ENCODE measurements around the gene ZNF747. TPM values are rescaled to one million over a fixed set of nuclear protein-coding genes. Genes with fewer than 3 reads are reported as not detected.
"Not testable (repeated sequence)": the region's sequence is repeated elsewhere in the genome, so short reads cannot be mapped to it uniquely, and the experiment has no call there.

Gene ZNF747
- total RNA-seq, 2 donors from 2014 or later: 15.5 to 17.1 TPM

- H3K36me3 ChIP-seq (ENCODE audit: control insufficient read depth, insufficient read depth, low read length): no peaks in the 10 kb centered on the region
- peak overlapping the region; percentile 84 for H3K27ac Mint-ChIP-seq
- H3K9me3 ChIP-seq (ENCODE audit: control insufficient read depth, low read length): peaks cover 4% of the 10 kb centered on the region
- no peaks in the 10 kb centered on the region for H3K27me3 ChIP-seq (ENCODE audit: control insufficient read depth, insufficient read depth, low read length, poor library complexity, severe bottlenecking)
- H3K4me3 Mint-ChIP-seq: no peak overlapping the region
- H3K27me3 Mint-ChIP-seq (ENCODE audit: insufficient read depth): no peaks in the 10 kb centered on the region
- H3K9ac ChIP-seq (ENCODE audit: extremely low read depth, low read length, poor library complexity, severe bottlenecking): no peak overlapping the region
- H3K4me3 ChIP-seq (ENCODE audit: low read length): no peak overlapping the region
- 95 to 98% methylated on average over 5 to 8 of the region's 8 CpGs for WGBS, 2 experiments (ENCODE audit: insufficient coverage in 1 of 2, insufficient read length in 1 of 2)
- TF ChIP-seq CTCF (conservative IDR thresholded peaks at IDR 0.05): no peak
- H3K4me1 ChIP-seq (ENCODE audit: control insufficient read depth, insufficient read depth, low read length): peaks cover under 1% of the 10 kb centered on the region
- no peak overlapping the region for H3K27ac ChIP-seq (ENCODE audit: low read depth, low read length)
- no peaks in the 10 kb centered on the region for H3K9me3 Mint-ChIP-seq
- peaks cover 14% of the 10 kb centered on the region for H3K36me3 Mint-ChIP-seq (ENCODE audit: low read depth)
- peaks cover 31% of the 10 kb centered on the region for H3K4me1 Mint-ChIP-seq
- peak; percentile 47 for DNase-seq
Observed at GRCh38 chr16:30539000-30539964, 4.6 kb upstream of the ZNF747 start.

- Mint-ChIP-seq H3K4me1 (peaks cover 36% of the 10 kb centered on the region), H3K27ac (peak overlapping the region; percentile 96), H3K4me3 (peak overlapping the region; percentile 73), H3K36me3 (ENCODE audit: low read depth) (peaks cover 25% of the 10 kb centered on the region)
- H3K9me3 Mint-ChIP-seq; H3K4me1 ChIP-seq (ENCODE audit: control insufficient read depth, insufficient read depth, low read length); H3K27me3 ChIP-seq (ENCODE audit: control insufficient read depth, insufficient read depth, low read length, poor library complexity, severe bottlenecking); DNase-seq; H3K9me3 ChIP-seq (ENCODE audit: control insufficient read depth, low read length); H3K27ac ChIP-seq (ENCODE audit: low read depth, low read length); H3K27me3 Mint-ChIP-seq (ENCODE audit: insufficient read depth): not testable (repeated sequence)
- WGBS, 2 experiments (ENCODE audit: insufficient coverage in 1 of 2, insufficient read length in 1 of 2): 93% methylated on average over 12 to 13 of the region's 13 CpGs
- Histone ChIP-seq H3K9ac (ENCODE audit: extremely low read depth, low read length, poor library complexity, severe bottlenecking) (peak overlapping the region; percentile 86), H3K4me3 (ENCODE audit: low read length) (peak overlapping the region; percentile 88), H3K36me3 (ENCODE audit: control insufficient read depth, insufficient read depth, low read length) (peaks cover 13% of the 10 kb centered on the region)
Observed at GRCh38 chr16:30536391-30537024, 1.9 kb upstream of the ZNF747 start.

- H3K36me3 Mint-ChIP-seq (ENCODE audit: low read depth): peaks cover 32% of the 10 kb centered on the region
- peaks cover 9% of the 10 kb centered on the region for H3K4me1 ChIP-seq (ENCODE audit: control insufficient read depth, insufficient read depth, low read length)
- H3K27me3 Mint-ChIP-seq (ENCODE audit: insufficient read depth): no peaks in the 10 kb centered on the region
- H3K4me3 Mint-ChIP-seq: peak overlapping the region; percentile 73
- no peaks in the 10 kb centered on the region for H3K27me3 ChIP-seq (ENCODE audit: control insufficient read depth, insufficient read depth, low read length, poor library complexity, severe bottlenecking)
- H3K9me3 Mint-ChIP-seq: no peaks in the 10 kb centered on the region
- peak; percentile 78 for TF ChIP-seq CTCF (conservative IDR thresholded peaks at IDR 0.05)
- H3K4me1 Mint-ChIP-seq: peaks cover 36% of the 10 kb centered on the region
- DNase-seq: peak; percentile 88
- H3K9me3 ChIP-seq (ENCODE audit: control insufficient read depth, low read length): no peaks in the 10 kb centered on the region
- WGBS, 2 experiments (ENCODE audit: insufficient coverage in 1 of 2, insufficient read length in 1 of 2): 32 to 39% methylated on average over 8 to 12 of the region's 12 CpGs
- H3K9ac ChIP-seq (ENCODE audit: extremely low read depth, low read length, poor library complexity, severe bottlenecking): peak overlapping the region; percentile 86
- peaks cover 20% of the 10 kb centered on the region for H3K36me3 ChIP-seq (ENCODE audit: control insufficient read depth, insufficient read depth, low read length)
- peak overlapping the region; percentile 88 for H3K4me3 ChIP-seq (ENCODE audit: low read length)
- H3K27ac ChIP-seq (ENCODE audit: low read depth, low read length): peak overlapping the region; percentile 90
- H3K27ac Mint-ChIP-seq: peak overlapping the region; percentile 96
Observed at GRCh38 chr16:30535777-30536190, 1.1 kb upstream of the ZNF747 start.

Data from endodermal cell (in vitro differentiated cells).